GM21447 (cell line): ENCODE measurements around the gene SYNE2.

Experiments
- ATAC-seq: cut with Tn5 transposase; IDR thresholded peaks from one replicate; pipeline ENCODE4 v1.9.1; 2021; ENCODE audit not compliant: unreplicated experiment

Gene SYNE2

GRCh38 chr14:63960926-63961567 lies 108.2 kb downstream of the SYNE2 start:
- ATAC-seq = no peak

DNA sequence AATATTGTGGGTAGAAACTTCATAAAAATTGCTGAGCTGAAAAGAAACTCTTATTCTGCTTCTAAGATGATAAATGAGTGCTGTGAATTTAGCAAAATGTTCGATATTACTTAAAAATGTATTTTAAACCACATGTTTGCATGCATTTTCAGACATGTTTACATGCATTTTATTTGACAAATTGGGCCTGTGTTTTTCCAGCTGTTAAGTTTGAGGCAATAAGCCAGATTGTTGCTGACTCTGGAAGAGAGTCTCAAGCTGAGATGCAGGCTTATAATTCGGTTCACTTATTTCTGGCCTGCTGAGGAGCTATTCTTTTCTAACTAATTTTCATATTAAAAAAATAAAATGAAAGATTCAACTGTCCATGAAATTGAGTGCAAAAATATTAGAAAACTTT lies 110.1 kb downstream of the SYNE2 start:
- ATAC-seq = no peak

- no peak for ATAC-seq
Measured at GRCh38 chr14:63963439-63963838, 110.6 kb downstream of the SYNE2 start.

DNA sequence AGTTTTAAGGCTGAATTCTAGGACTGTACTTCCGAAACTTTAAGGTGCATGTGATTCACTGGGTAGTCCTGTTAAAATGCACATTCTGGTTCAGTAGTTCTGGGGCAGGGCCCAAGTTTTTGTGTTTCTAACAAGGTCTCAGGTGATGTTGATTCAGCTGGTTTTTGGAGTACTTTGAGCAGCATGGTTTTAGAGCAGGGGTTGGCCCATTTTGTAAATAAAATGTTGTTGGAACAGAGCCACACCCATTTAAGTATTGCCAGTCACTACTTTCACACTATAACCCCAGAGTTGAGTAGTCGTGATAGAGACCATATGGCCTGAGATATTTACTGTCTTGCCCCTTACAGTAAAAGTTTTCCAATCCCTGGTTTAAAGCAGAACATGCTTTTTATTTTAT lies 111.3 kb downstream of the SYNE2 start:
- no peak for ATAC-seq

- ATAC-seq = no peak
Measured at GRCh38 chr14:63966407-63966806, 113.6 kb downstream of the SYNE2 start.

DNA sequence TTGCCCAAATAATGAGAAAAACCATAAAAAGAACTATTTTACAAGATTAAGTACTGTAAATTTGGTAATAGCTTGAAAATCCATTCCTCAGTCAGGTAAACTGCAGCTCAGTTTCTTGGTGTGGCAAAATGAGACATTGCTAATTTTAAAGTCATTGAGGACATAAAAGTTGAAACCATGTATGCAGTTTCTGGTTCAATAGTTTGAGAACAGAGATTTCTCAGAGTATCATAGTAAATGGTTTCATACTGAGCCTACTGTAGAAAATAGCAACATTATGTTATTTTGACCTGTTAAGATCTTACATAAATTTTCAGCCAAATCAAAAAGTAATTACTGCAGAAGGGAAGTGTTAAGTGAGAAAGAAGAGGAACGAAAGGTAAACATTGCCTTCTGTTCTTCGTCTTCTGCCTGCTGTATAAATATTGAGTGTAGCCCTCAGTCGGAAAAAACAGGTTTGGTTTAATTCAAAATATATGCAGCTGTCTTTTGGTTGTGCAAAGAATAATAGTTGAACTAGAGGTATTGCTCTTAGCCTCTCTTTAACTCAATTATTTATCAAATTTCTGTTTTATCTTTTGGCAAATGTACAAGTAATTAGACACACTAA lies 119.6 kb downstream of the SYNE2 start:
- ATAC-seq = no peak

- no peak for ATAC-seq
Measured at GRCh38 chr14:63974176-63974575, 121.4 kb downstream of the SYNE2 start.

DNA sequence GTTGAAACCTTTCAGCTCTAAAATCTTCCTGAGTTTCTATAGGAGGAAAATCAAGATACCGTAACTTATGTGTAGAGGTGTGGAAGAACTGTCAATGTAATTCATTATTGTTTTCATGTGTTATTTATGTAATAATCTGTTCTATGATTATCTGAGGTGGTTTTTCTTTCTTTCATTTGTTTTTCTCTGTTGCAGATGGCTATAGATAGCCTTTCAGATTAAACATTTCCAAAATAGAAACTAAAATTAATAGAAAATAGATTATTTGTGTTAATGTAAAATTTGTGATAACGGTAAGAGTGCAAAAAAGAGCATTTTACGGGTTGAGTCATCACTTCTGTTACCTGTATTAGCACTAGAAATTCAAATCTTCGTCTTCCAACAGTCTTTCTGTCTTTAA lies 128.8 kb downstream of the SYNE2 start:
- ATAC-seq = no peak

GRCh38 chr14:63982156-63982555 lies 129.4 kb downstream of the SYNE2 start:
- no peak for ATAC-seq

- no peak for ATAC-seq
Measured at GRCh38 chr14:63982629-63983028, 129.8 kb downstream of the SYNE2 start.

DNA sequence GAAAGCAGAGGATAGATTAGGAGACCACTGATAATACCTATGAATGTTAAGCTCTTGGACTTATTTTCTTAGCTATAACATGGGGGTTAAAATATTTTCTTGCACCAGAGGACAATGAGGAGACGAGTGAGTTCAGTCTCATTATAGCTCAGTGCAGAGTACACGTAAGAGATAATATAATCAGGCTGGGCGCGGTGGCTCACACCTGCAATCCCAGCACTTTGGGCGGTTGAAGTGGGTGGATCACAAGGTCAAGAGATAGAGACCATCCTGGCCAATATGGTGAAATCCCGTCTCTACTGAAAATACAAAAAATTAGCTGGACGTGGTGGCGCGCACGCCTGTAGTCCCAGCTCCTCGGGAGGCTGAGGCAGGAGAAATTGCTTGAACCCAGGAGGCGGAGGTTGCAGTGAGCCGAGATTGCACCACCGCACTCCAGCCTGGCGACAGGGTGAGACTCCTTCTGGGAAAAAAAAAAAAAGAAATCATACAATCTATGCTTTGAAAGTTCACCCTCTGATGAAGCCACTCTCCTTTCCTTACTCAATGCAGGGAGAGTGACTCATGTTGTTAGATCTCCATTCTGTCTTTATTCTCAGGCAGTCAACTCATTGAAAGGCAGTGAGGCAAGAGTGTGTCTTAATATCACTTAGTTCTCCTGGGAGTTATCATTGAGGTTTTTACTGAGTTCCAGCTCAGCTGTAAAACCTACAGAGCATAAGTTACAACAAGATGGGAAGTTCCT lies 134.2 kb downstream of the SYNE2 start:
- ATAC-seq = no peak

- ATAC-seq = no peak
Measured at GRCh38 chr14:63988579-63988978, 135.8 kb downstream of the SYNE2 start.

DNA sequence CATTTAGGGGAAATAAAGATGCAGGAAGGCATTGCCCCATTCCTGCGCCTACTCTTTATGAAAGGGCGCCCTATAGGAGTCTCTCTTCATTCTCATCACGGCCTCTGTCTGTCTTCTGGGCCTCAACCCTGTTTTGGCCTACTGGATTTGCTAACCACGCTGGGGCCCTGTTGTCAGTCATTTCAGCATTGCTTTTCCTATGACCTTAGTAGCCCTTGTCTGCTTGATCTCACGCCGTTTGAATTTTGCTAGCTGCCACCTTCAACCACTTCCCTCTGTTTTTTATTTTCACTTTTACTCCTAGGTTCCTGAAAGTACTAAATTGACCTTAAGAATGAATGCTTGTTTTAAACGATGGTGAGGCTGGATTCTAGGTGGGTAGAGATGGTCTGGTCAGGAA lies 139.0 kb downstream of the SYNE2 start:
- ATAC-seq = no peak

GRCh38 chr14:63992858-63993257 lies 140.1 kb downstream of the SYNE2 start:
- no peak for ATAC-seq

DNA sequence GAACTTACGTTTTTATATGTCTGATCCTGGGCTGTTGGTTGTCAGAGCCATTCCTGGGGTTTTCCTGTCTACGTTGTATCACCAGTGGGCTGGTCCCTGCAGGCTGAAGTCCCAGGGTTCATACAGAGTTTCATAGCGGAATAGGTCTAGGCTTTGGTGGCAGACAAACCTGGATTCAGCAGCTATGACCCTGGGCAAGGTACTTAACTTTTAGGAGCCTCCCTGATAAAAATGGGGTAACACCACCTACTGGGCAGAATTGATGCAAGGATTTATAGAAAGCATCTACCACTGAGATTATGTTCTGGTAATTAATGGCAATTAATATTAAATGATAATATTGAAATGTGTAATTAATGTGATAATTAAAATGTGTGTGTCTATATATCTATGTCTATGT lies 141.2 kb downstream of the SYNE2 start:
- no peak for ATAC-seq

DNA sequence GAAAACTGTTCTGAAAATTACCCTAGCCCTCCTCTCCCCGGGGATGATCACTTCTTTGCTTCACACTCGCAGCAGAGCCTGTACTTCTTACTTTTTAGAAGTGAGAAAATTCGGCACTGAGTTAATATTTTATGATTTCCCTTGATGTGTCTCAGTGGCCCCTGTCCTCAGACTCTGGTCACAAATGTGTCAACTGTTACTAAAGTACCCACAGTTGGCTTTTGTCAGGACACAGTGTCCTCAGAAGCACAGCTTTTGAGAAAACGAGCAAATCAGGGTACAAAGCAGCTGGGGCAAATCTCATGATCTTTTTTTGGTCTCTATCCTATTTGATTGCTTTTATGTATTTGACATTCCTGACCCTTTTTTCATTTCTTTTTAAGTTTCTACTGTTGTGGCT lies 142.5 kb downstream of the SYNE2 start:
- no peak for ATAC-seq

- ATAC-seq = no peak
Measured at GRCh38 chr14:63996016-63996415, 143.2 kb downstream of the SYNE2 start.

DNA sequence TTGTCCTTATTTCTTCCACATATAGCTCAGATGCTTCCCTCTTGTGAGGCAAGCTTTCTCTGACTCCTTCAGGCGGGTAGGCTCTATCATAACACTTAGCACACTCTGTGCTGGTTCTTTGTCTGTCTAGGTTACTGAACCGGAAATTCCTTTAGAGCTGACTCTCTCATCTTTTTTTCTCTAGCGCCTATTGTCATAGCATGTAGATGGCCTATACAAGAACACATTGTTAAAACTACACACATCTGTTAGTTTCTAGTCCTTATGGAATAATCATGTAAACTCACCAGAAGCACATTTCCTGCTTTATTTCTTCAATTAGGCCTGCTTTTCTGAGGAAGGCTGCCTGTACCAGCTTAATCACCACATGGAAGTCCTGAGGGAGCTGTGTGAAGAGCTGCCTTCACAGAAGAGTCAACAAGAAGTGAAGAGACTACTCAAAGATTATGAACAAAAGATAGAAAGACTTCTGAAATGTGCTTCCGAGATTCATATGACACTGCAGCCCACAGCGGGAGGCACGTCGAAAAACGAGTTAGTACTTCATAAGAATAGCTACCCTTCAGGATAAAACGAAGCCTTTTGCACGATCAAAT lies 143.9 kb downstream of the SYNE2 start:
- ATAC-seq = no peak

DNA sequence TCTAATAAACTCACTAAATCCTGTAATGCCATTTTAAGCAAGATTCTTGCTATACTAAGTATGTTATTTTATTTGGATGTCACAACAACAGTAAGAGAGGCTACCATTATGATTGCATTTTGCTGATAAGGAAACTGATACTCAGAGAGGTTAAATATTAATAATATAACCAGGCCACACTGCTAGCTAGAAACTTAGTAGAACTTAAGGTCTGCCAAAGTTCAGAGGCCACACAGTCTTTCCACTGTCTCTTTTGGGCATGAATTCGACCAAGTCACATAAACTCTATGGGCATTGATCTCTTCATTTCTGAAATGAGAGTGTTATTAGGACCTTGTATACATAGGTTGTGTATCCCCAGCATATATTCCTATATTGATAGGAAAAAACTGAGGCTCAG lies 147.9 kb downstream of the SYNE2 start:
- no peak for ATAC-seq

DNA sequence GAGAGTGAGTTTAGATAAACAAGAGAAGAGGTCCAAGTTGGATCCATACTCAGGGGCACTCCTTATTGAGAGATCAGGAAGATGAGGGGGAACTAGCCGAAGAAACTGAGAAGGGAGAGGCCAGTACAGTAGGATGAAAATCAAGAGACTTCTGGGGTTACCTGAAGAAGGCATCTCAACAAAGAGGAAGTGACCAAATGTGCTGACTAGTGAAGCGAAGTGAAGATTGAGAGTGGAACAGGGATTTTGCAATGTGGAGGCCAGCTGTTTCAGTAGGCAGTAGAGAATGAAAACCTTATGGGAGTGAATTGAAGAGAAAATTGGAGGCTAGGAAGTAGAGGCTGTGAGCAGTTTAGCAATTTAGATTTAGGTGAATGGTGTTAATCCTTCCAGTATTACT lies 153.0 kb downstream of the SYNE2 start:
- no peak for ATAC-seq

DNA sequence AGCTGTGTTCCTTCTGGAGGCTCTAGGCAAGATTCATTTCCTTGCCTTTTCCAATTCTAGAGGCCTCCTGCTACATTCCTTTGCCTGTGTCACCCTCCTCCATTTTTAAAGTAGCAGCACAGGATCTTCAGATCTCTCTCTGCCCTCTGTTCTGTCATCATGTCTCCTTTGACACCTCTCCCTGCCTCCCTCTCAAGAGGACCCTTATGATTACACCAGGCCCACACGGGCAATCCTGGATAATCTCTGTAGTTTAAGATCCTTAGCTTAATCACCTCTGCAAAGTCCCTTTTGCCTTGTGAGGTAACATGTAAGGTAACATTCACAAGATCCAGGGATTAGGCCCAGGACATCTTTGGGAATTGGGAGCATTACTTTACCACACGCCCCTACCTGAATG lies 155.2 kb downstream of the SYNE2 start:
- ATAC-seq = no peak

- ATAC-seq = no peak
Measured at GRCh38 chr14:64012003-64012402, 159.2 kb downstream of the SYNE2 start.
